SK-N-SH treated with all-trans-retinoic acid at 6 μM for 48 hours (cell line): ENCODE results near the gene GABBR2.

Experiments
- ATAC-seq: fragments of 200-7000 bp; cut with Tn5 transposase; 3 replicates; pipeline ENCODE4 v1.9.1; 2020; ENCODE audit warnings: mild to moderate bottlenecking, moderate library complexity
- ARNTL ChIP-seq: fragments of 450-650 bp; formaldehyde crosslinking; IDR thresholded peaks from 2 replicates; pipeline ENCODE4 v1.5.0; 2020; ENCODE audit warnings: low read depth, mild to moderate bottlenecking, moderate library complexity, borderline replicate concordance
- BACH2 ChIP-seq: fragments of 250-450 bp; sonication (Bioruptor Pico); IDR thresholded peaks from 2 replicates; pipeline ENCODE4 v1.9.0; 2021; ENCODE audit warnings: mild to moderate bottlenecking, borderline replicate concordance
- CREB5 ChIP-seq: fragments of 250-450 bp; sonication (Bioruptor Pico); IDR thresholded peaks from 2 replicates; pipeline ENCODE4 v1.5.1; 2020; ENCODE audit warnings: low read depth, mild to moderate bottlenecking, moderate library complexity
- CSDC2 ChIP-seq: fragments of 250-450 bp; sonication (Bioruptor Pico); IDR thresholded peaks from 2 replicates; pipeline ENCODE4 v1.5.0; 2020; ENCODE audit warnings: mild to moderate bottlenecking, moderate library complexity
- ESRRG ChIP-seq: fragments of 250-450 bp; sonication (Bioruptor Pico); IDR thresholded peaks from 2 replicates; pipeline ENCODE4 v1.6.1; 2021; ENCODE audit warnings: mild to moderate bottlenecking
- GLIS3 ChIP-seq: fragments of 250-450 bp; sonication (Bioruptor Pico); IDR thresholded peaks from 2 replicates; pipeline ENCODE4 v1.5.0; 2020; ENCODE audit warnings: mild to moderate bottlenecking, moderate library complexity
- ISL1 ChIP-seq: fragments of 250-450 bp; sonication (Bioruptor Pico); IDR thresholded peaks from 2 replicates; pipeline ENCODE4 v2.1.2; 2022; ENCODE audit warnings: mild to moderate bottlenecking, moderate library complexity
- POU6F1 ChIP-seq: fragments of 250-450 bp; sonication (Bioruptor Pico); IDR thresholded peaks from 2 replicates; pipeline ENCODE4 v1.8.0; 2021; ENCODE audit warnings: low read depth, mild to moderate bottlenecking, moderate library complexity, borderline replicate concordance
- PPARA ChIP-seq: fragments of 250-450 bp; sonication (Bioruptor Pico); IDR thresholded peaks from 2 replicates; pipeline ENCODE4 v1.5.0; 2020; ENCODE audit warnings: mild to moderate bottlenecking, borderline replicate concordance
- RARB ChIP-seq: fragments of 250-450 bp; sonication (Bioruptor Pico); IDR thresholded peaks from 2 replicates; pipeline ENCODE4 v1.8.0; 2021; ENCODE audit warnings: mild to moderate bottlenecking, moderate library complexity
- SNAI2 ChIP-seq: fragments of 250-450 bp; sonication (Bioruptor Pico); IDR thresholded peaks from 2 replicates; pipeline ENCODE4 v1.5.0; 2020; ENCODE audit warnings: mild to moderate bottlenecking, moderate library complexity
- TCF4 ChIP-seq: fragments of 250-450 bp; sonication (Bioruptor Pico); IDR thresholded peaks from 2 replicates; pipeline ENCODE4 v1.8.0; 2021; ENCODE audit warnings: mild to moderate bottlenecking, moderate library complexity, borderline replicate concordance
- TOX ChIP-seq: fragments of 250-450 bp; sonication (Bioruptor Pico); IDR thresholded peaks from 2 replicates; pipeline ENCODE4 v1.8.0; 2021; ENCODE audit warnings: mild to moderate bottlenecking, moderate library complexity, borderline replicate concordance
- TSHZ2 ChIP-seq: fragments of 250-450 bp; sonication (Bioruptor Pico); IDR thresholded peaks from 2 replicates; pipeline ENCODE4 v1.5.0; 2020; ENCODE audit warnings: mild to moderate bottlenecking, moderate library complexity
- ZC3H10 ChIP-seq: fragments of 250-450 bp; sonication (Bioruptor Pico); IDR thresholded peaks from 2 replicates; pipeline ENCODE4 v1.5.1; 2021; ENCODE audit warnings: mild to moderate bottlenecking, moderate library complexity
- ZFP3 ChIP-seq: fragments of 250-450 bp; sonication (Bioruptor Pico); IDR thresholded peaks from 2 replicates; pipeline ENCODE4 v1.5.0; 2020; ENCODE audit warnings: mild to moderate bottlenecking, moderate library complexity
- ZFP30 ChIP-seq: fragments of 450-650 bp; formaldehyde crosslinking; IDR thresholded peaks from 2 replicates; pipeline ENCODE4 v1.5.0; 2022; ENCODE audit warnings: mild to moderate bottlenecking, moderate library complexity
- ZNF565 ChIP-seq: fragments of 450-650 bp; formaldehyde crosslinking; conservative IDR thresholded peaks from 2 replicates; pipeline ENCODE4 v1.5.0; 2020; ENCODE audit warnings: low read depth, mild to moderate bottlenecking, moderate library complexity
- ZNF8 ChIP-seq: fragments of 450-650 bp; formaldehyde crosslinking; IDR thresholded peaks from 2 replicates; pipeline ENCODE4 v1.5.0; 2020; ENCODE audit warnings: mild to moderate bottlenecking, moderate library complexity
- TF ChIP-seq, protein P1 (sequence below): fragments of 250-450 bp; sonication (Bioruptor Pico); IDR thresholded peaks from 2 replicates; pipeline ENCODE4 v1.8.0; 2020; ENCODE audit warnings: mild to moderate bottlenecking, moderate library complexity, borderline replicate concordance

GABBR2 gene

DNA sequence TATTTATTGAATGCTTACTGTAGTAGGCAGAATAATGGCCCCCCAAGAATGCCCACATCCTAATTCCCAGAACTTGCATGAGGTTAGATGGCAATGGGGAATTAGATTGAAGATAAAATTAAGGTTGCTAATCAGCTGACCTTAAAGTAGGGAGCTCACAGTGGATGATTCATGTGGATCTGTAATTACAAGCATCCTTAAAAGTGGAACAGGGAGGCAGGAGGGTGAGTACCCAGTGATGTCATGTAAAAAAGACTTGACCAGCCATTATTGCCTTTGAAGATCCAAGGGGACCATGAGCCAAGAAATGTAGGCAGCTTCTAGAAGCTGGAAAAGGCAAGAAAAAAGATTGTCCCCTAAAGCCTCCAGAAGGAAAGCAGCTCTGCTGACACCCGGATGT is 71.4 kb downstream of the GABBR2 start:
- TF ChIP-seq SNAI2 (CRISPR knock-in tag) (no peak), ARNTL (no peak), RARB (CRISPR knock-in tag) (no peak), ZC3H10 (CRISPR knock-in tag) (no peak), ZFP30 (CRISPR knock-in tag) (no peak), ISL1 (CRISPR knock-in tag) (no peak), CSDC2 (no peak), GLIS3 (CRISPR knock-in tag) (no peak), PPARA (no peak), ZNF8 (CRISPR knock-in tag) (no peak), TCF4 (no peak), TSHZ2 (CRISPR knock-in tag) (no peak)
- TF ChIP-seq, protein P1, sequence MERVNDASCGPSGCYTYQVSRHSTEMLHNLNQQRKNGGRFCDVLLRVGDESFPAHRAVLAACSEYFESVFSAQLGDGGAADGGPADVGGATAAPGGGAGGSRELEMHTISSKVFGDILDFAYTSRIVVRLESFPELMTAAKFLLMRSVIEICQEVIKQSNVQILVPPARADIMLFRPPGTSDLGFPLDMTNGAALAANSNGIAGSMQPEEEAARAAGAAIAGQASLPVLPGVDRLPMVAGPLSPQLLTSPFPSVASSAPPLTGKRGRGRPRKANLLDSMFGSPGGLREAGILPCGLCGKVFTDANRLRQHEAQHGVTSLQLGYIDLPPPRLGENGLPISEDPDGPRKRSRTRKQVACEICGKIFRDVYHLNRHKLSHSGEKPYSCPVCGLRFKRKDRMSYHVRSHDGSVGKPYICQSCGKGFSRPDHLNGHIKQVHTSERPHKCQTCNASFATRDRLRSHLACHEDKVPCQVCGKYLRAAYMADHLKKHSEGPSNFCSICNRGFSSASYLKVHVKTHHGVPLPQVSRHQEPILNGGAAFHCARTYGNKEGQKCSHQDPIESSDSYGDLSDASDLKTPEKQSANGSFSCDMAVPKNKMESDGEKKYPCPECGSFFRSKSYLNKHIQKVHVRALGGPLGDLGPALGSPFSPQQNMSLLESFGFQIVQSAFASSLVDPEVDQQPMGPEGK (CRISPR knock-in tag): no peak

DNA sequence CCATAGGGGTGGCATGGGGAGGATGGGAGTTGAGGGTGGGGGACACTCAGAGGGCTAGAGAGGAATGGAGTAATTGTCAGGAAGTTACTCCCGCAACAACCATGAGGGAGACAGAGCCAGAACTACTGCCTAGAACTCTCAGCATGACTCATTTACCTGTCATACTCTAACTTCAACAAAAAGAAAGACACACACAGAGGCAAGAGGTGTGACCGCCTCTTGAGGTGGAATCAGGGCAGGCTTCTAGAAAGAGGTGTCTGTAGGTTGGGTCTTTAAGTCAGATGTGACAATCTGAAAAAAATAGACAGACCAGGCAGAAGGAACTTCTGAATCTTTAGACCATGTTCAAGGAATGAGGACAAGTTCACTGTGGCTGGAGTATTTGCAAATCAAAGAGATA is 73.4 kb downstream of the GABBR2 start:
- ATAC-seq: no peak
- TF ChIP-seq SNAI2 (CRISPR knock-in tag): no peak
- TF ChIP-seq TOX (CRISPR knock-in tag): no peak
- TF ChIP-seq ZC3H10 (CRISPR knock-in tag): no peak
- TF ChIP-seq PPARA: no peak
- TF ChIP-seq TCF4: no peak
- no peak for TF ChIP-seq ESRRG (CRISPR knock-in tag)
- TF ChIP-seq ZNF565: no peak
- TF ChIP-seq ISL1 (CRISPR knock-in tag): no peak
- TF ChIP-seq ZFP3: no peak
- no peak for TF ChIP-seq ZFP30 (CRISPR knock-in tag)
- TF ChIP-seq POU6F1 (CRISPR knock-in tag): no peak
- TF ChIP-seq CREB5 (CRISPR knock-in tag): no peak

More for the DNA sequence above, 71.4 kb downstream of the GABBR2 start:
- no peak for ATAC-seq

DNA sequence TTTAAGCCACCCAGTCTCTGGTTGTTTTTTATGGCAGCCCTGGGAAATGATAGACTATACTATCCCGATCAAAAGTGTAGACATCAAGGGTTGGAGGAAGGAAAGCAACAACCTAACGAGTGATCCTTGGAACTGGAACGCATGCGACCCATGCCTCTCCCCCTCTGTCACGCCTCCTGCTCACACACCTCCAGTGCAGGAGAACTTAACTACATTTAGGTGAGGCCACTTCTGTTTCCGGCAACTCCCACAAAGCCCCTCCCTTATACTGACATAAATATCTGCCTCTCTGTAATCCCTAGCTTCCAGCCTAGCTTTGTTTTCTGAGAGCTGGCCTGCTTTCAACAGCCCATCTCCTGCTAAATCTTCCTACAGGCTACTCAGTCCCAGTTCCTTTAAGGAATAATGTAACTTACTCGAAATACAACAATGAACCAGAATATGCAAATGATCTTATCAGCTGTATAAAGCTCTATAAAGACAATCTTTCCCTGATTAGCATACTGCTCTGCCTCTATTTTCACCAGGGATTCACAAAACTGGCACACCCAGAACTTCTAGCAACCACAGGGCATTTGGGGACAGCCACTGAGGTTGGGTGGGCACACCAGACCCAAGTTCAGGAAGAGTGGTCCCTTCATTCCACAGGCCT is 73.9 kb downstream of the GABBR2 start:
- ATAC-seq: no peak
- TF ChIP-seq ISL1 (CRISPR knock-in tag): no peak
- TF ChIP-seq CSDC2: no peak
- no peak for TF ChIP-seq ZNF8 (CRISPR knock-in tag)
- no peak for TF ChIP-seq TCF4
- TF ChIP-seq PPARA: no peak
- TF ChIP-seq ARNTL: no peak
- TF ChIP-seq, protein P1 (CRISPR knock-in tag): no peak
- no peak for TF ChIP-seq ZFP30 (CRISPR knock-in tag)
- no peak for TF ChIP-seq CREB5 (CRISPR knock-in tag)
- no peak for TF ChIP-seq ZC3H10 (CRISPR knock-in tag)
- no peak for TF ChIP-seq BACH2 (CRISPR knock-in tag)
- TF ChIP-seq TOX (CRISPR knock-in tag): no peak
- TF ChIP-seq ZFP3: no peak
- no peak for TF ChIP-seq TSHZ2 (CRISPR knock-in tag)
- no peak for TF ChIP-seq SNAI2 (CRISPR knock-in tag)
- TF ChIP-seq ZNF565: no peak
